ENCODE data around the gene PACRG. TPM values are rescaled to one million over a fixed set of nuclear protein-coding genes. Genes with fewer than 3 reads are reported as not detected.

PACRG gene
- total and polyA plus RNA-seq, 2 of the 4 experiments (the other 2 are of a cell fraction): not detected

- no TSS peak for BruUV-seq (replicated peaks)
- Histone ChIP-seq H3K9me3 (ENCODE audit: control insufficient read depth, insufficient read depth, low read length) (peaks cover 10% of the 10 kb centered on the region), H2BK15ac (ENCODE audit: low read depth, low read length) (no peak overlapping the region), H3K4ac (ENCODE audit: low read depth, low read length) (no peak overlapping the region), H3K14ac (replicated peaks; ENCODE audit: low read depth, low read length) (no peak overlapping the region), H2AK9ac (replicated peaks; ENCODE audit: low read depth, low read length, poor library complexity) (no peak overlapping the region), H3K79me1 (ENCODE audit: low read depth in 1 of 2, low read length in 2 of 2) (no peaks in the 10 kb centered on the region), H3K4me2 (ENCODE audit: low read depth, low read length) (no peak overlapping the region), H3K36me3 (ENCODE audit: control insufficient read depth, insufficient read depth, low read length) (no peaks in the 10 kb centered on the region), H2BK120ac (ENCODE audit: low read depth, low read length) (no peak overlapping the region), H3K18ac (ENCODE audit: low read depth, low read length) (no peak overlapping the region), H3K9ac (ENCODE audit: low read depth, low read length) (no peak overlapping the region), H2AFZ (replicated peaks; ENCODE audit: low read length, poor library complexity) (no peak overlapping the region), H2BK5ac (ENCODE audit: low read depth, low read length, poor library complexity, severe bottlenecking) (no peak overlapping the region), H2AK5ac (ENCODE audit: low read depth, low read length) (no peak overlapping the region), H4K20me1 (ENCODE audit: insufficient read depth, low read length) (no peaks in the 10 kb centered on the region), H3K23ac (ENCODE audit: low read depth, low read length) (no peak overlapping the region), H3K9me1 (ENCODE audit: insufficient read depth, low read length) (no peaks in the 10 kb centered on the region), H3K27me3 (ENCODE audit: control insufficient read depth, insufficient read depth, low read length) (no peaks in the 10 kb centered on the region), H3K4me3 (ENCODE audit: insufficient read depth, low read depth, low read length) (no peak overlapping the region), H3K4me1 (ENCODE audit: control insufficient read depth, insufficient read depth, low read length) (no peaks in the 10 kb centered on the region), H3K56ac (ENCODE audit: extremely low read depth, insufficient read depth, low read length) (no peak overlapping the region), H4K8ac (ENCODE audit: low read depth in 2 of 2, low read length in 2 of 2) (no peak overlapping the region), H3K27ac (ENCODE audit: insufficient read depth, low read length) (no peak overlapping the region), H4K5ac (ENCODE audit: low read depth, low read length) (no peak overlapping the region), H4K91ac (ENCODE audit: insufficient read depth, low read depth, low read length) (no peak overlapping the region), H2BK20ac (ENCODE audit: low read depth, low read length) (no peak overlapping the region)
- dilution Hi-C loops (cut with HindIII; ENCODE audit: low sequenced_read_pairs, unreplicated experiment): no loop called here
- ChIA-PET CTCF (no interaction called here), POLR2A (ENCODE audit: unreplicated experiment) (no interaction called here)
- ATAC-seq (ENCODE audit: low read depth) (no peak), DNase-seq (no peak)
- intact Hi-C loops (cut with micrococcal nuclease): no loop called here
- in situ Hi-C loops (cut with MboI; ENCODE audit: low sequenced_read_pairs): no loop called here
- WGBS, 2 experiments (ENCODE audit: extremely low coverage in 2 of 2, insufficient read length in 1 of 2): 100% methylated on average over 1 of the region's 6 CpGs; no CpG with 5 or more reads in 1 of the 2 experiments
- TF ChIP-seq NFE2L2 (IDR thresholded peaks at IDR 0.05; ENCODE audit: low read depth, low read length) (no peak), CTCF (conservative IDR thresholded peaks at IDR 0.05; ENCODE audit: low read depth, low read length) (no peak), SMC3 (IDR thresholded peaks at IDR 0.05; ENCODE audit: low read depth, low read length) (no peak), POLR2A (IDR thresholded peaks at IDR 0.05; ENCODE audit: low read depth, low read length) (no peak), FOS (IDR thresholded peaks at IDR 0.05; ENCODE audit: low read depth, low read length) (no peak), CEBPB (IDR thresholded peaks at IDR 0.05; ENCODE audit: low read depth, low read length) (no peak), BHLHE40 (IDR thresholded peaks at IDR 0.05; ENCODE audit: low read depth, low read length) (no peak), USF2 (IDR thresholded peaks at IDR 0.05; ENCODE audit: low read depth, low read length) (no peak), MAFK (IDR thresholded peaks at IDR 0.05; ENCODE audit: low read depth, low read length) (no peak), RAD21 (IDR thresholded peaks at IDR 0.05; ENCODE audit: low read length) (no peak), MXI1 (IDR thresholded peaks at IDR 0.05; ENCODE audit: borderline replicate concordance, low read depth, low read length) (no peak), CHD1 (IDR thresholded peaks at IDR 0.05; ENCODE audit: low read depth, low read length) (no peak), ELK1 (IDR thresholded peaks at IDR 0.05; ENCODE audit: borderline replicate concordance, low read depth, low read length) (no peak), MAZ (IDR thresholded peaks at IDR 0.05; ENCODE audit: borderline replicate concordance, low read depth, low read length) (no peak), RCOR1 (IDR thresholded peaks at IDR 0.05; ENCODE audit: insufficient replicate concordance, low read length) (no peak), RFX5 (IDR thresholded peaks at IDR 0.05; ENCODE audit: low read depth, low read length) (no peak)
Measured at GRCh38 chr6:163293286-163293685, 565.5 kb downstream of the PACRG start.
